HFFc6 (cell line): ENCODE measurements around the gene POC1A. TPM values are rescaled to one million over a fixed set of nuclear protein-coding genes. Genes with fewer than 3 reads are reported as not detected.

Source experiments
- DNase-seq: peaks from one replicate; pipeline ENCODE4 v3.0.0-alpha.2; 2018
- H3K27ac Mint-ChIP-seq: 2 replicates; pipeline ENCODE4 v1.8.0; 2020; ENCODE audit warnings: mild to moderate bottlenecking, mixed read lengths
- H3K27me3 Mint-ChIP-seq: 2 replicates; pipeline ENCODE4 v1.8.0; 2021; ENCODE audit warnings: mild to moderate bottlenecking, moderate library complexity, mixed read lengths; ENCODE audit not compliant: insufficient read depth
- H3K36me3 Mint-ChIP-seq: 2 replicates; pipeline ENCODE4 v1.8.0; 2021; ENCODE audit warnings: low read depth, mixed read lengths
- H3K4me1 Mint-ChIP-seq: 2 replicates; pipeline ENCODE4 v1.8.0; 2020; ENCODE audit warnings: low read depth, mixed read lengths
- H3K4me3 Mint-ChIP-seq: 2 replicates; pipeline ENCODE4 v1.8.0; 2020; ENCODE audit warnings: mild to moderate bottlenecking, moderate library complexity, mixed read lengths
- H3K9me3 Mint-ChIP-seq: 2 replicates; pipeline ENCODE4 v1.8.0; 2020; ENCODE audit warnings: mild to moderate bottlenecking, mixed read lengths
- CTCF ChIP-seq: fragments of 200-600 bp; sonication (generic); IDR thresholded peaks from 2 replicates; pipeline ENCODE4 v1.5.0; 2021; ENCODE audit warnings: antibody characterized with exemption, mild to moderate bottlenecking
- total RNA-seq, 6 experiments: library from RNA; stranded (reverse); fragmentation: NEBNext Ultra II Directional; extraction: Animal tissue kit (Norgen Biotek cat#: 25700); gene quantifications; 2 replicates in 1 of 6; 3 replicates in 5 of 6; pipeline ENCODE4 v1.2.3, GENCODE V29; 2021

Gene POC1A
- total RNA-seq, 6 experiments from 2014 or later = 11.0 to 21.3 (median 20.5) TPM

- Mint-ChIP-seq H3K36me3 (no peaks in the 10 kb centered on the region; the same call in 1 of the 2 replicates), H3K9me3 (no peaks in the 10 kb centered on the region), H3K27ac (no peak overlapping the region), H3K4me3 (no peak overlapping the region), H3K27me3 (no peaks in the 10 kb centered on the region; the same call in 1 of the 2 replicates), H3K4me1 (peaks cover 10% of the 10 kb centered on the region)
- DNase-seq = no peak
- no peak for TF ChIP-seq CTCF
Observed at GRCh38 chr3:52132930-52133329, 21.3 kb downstream of the POC1A start.

GRCh38 chr3:52132041-52132440, 22.2 kb downstream of the POC1A start:
- Mint-ChIP-seq H3K4me1 (peaks cover 14% of the 10 kb centered on the region), H3K36me3 (no peaks in the 10 kb centered on the region; the same call in 1 of the 2 replicates), H3K27me3 (no peaks in the 10 kb centered on the region; the same call in 1 of the 2 replicates)

GRCh38 chr3:52130966-52131622, 23.1 kb downstream of the POC1A start:
- H3K4me3 Mint-ChIP-seq = no peak overlapping the region
- H3K27ac Mint-ChIP-seq = no peak overlapping the region
- no peak for DNase-seq
- peaks cover 23% of the 10 kb centered on the region for H3K4me1 Mint-ChIP-seq
- H3K9me3 Mint-ChIP-seq = no peaks in the 10 kb centered on the region
- TF ChIP-seq CTCF = no peak
- H3K27me3 Mint-ChIP-seq = no peaks in the 10 kb centered on the region; the same call in 1 of the 2 replicates
- peaks cover 6% of the 10 kb centered on the region; the same call in 1 of the 2 replicates for H3K36me3 Mint-ChIP-seq

More at GRCh38 chr3:52132041-52132440, 22.2 kb downstream of the POC1A start:
- no peak overlapping the region for H3K4me3 Mint-ChIP-seq
- no peak overlapping the region for H3K27ac Mint-ChIP-seq
- H3K9me3 Mint-ChIP-seq = no peaks in the 10 kb centered on the region
- no peak for DNase-seq
- TF ChIP-seq CTCF = no peak

- H3K9me3 Mint-ChIP-seq = no peaks in the 10 kb centered on the region
- no peaks in the 10 kb centered on the region; the same call in 1 of the 2 replicates for H3K27me3 Mint-ChIP-seq
- H3K4me3 Mint-ChIP-seq = no peak overlapping the region
- peak; percentile 72 for DNase-seq
- peaks cover 35% of the 10 kb centered on the region for H3K4me1 Mint-ChIP-seq
- peak overlapping the region; percentile 71 for H3K27ac Mint-ChIP-seq
- peaks cover 13% of the 10 kb centered on the region; the same call in 1 of the 2 replicates for H3K36me3 Mint-ChIP-seq
- peak; percentile 19; the same call in 1 of the 2 replicates for TF ChIP-seq CTCF
Observed at GRCh38 chr3:52128118-52128683, 26.0 kb downstream of the POC1A start.

- Mint-ChIP-seq H3K9me3 (no peaks in the 10 kb centered on the region), H3K36me3 (peaks cover 13% of the 10 kb centered on the region; the same call in 1 of the 2 replicates), H3K27me3 (no peaks in the 10 kb centered on the region; the same call in 1 of the 2 replicates), H3K4me3 (no peak overlapping the region), H3K4me1 (peaks cover 35% of the 10 kb centered on the region), H3K27ac (peak overlapping the region; percentile 24; the same call in 1 of the 2 replicates)
- TF ChIP-seq CTCF = no peak
- DNase-seq = no peak
Observed at GRCh38 chr3:52126500-52126899, 27.7 kb downstream of the POC1A start.
